ENCODE results near the gene CEACAM18. TPM values are rescaled to one million over a fixed set of nuclear protein-coding genes. Genes with fewer than 3 reads are reported as not detected.
"Not testable (repeated sequence)": the region's sequence is repeated elsewhere in the genome, so short reads cannot be mapped to it uniquely, and the experiment has no call there.

The CEACAM18 gene
- total RNA-seq, 2 donors from 2014 or later, result not detected

- ATAC-seq (no peak), DNase-seq (no peak)
- intact Hi-C loops (cut with DNase I), result no loop called here
Measured at GRCh38 chr19:51458899-51459505, 19.3 kb upstream of the CEACAM18 start.

- intact Hi-C loops (cut with DNase I), result no loop called here
- DNase-seq (no peak), ATAC-seq (peak in 1 of 2 donors; percentile 21)
Measured at GRCh38 chr19:51460164-51460992, 18.0 kb upstream of the CEACAM18 start.

GRCh38 chr19:51461723-51462161 is 16.6 kb upstream of the CEACAM18 start:
- ATAC-seq (peak; percentile 12 to 46), DNase-seq (no peak)
- intact Hi-C loops (cut with DNase I), result no loop called here

GRCh38 chr19:51462276-51462675 is 16.1 kb upstream of the CEACAM18 start:
- DNase-seq (no peak), ATAC-seq (no peak)
- intact Hi-C loops (cut with DNase I), result no loop called here

GRCh38 chr19:51462681-51463080 is 15.7 kb upstream of the CEACAM18 start:
- ATAC-seq, result no peak
- no peak for DNase-seq
- intact Hi-C loops (cut with DNase I), result no loop called here

- intact Hi-C loops (cut with DNase I); DNase-seq: not testable (repeated sequence)
- peak in 1 of 2 donors; percentile 14 for ATAC-seq
Measured at GRCh38 chr19:51463976-51464581, 14.3 kb upstream of the CEACAM18 start.

GRCh38 chr19:51466723-51467122 is 11.6 kb upstream of the CEACAM18 start:
- DNase-seq, result no peak
- intact Hi-C loops (cut with DNase I), result no loop called here
- ATAC-seq, result no peak

- DNase-seq (no peak), ATAC-seq (no peak)
- intact Hi-C loops (cut with DNase I), result no loop called here
Measured at GRCh38 chr19:51467864-51468544, 10.3 kb upstream of the CEACAM18 start.

- ATAC-seq, result no peak
- intact Hi-C loops (cut with DNase I), result no loop called here
- DNase-seq, result no peak
Measured at GRCh38 chr19:51468545-51468920, 9.8 kb upstream of the CEACAM18 start.

GRCh38 chr19:51469162-51469561 is 9.2 kb upstream of the CEACAM18 start:
- ATAC-seq (no peak), DNase-seq (no peak)
- intact Hi-C loops (cut with DNase I), result no loop called here

- DNase-seq, result no peak
- ATAC-seq, result no peak
- intact Hi-C loops (cut with DNase I), result loop anchor here (5.0 to 10.0 kb wide), 2 partner anchors 185 to 308 kb away; no protein-coding TSS in a partner anchor
Measured at GRCh38 chr19:51469629-51470028, 8.7 kb upstream of the CEACAM18 start.

- DNase-seq, result no peak
- intact Hi-C loops (cut with DNase I), result loop anchor here (5.0 to 10.0 kb wide), 2 partner anchors 184 to 306 kb away; no protein-coding TSS in a partner anchor
- no peak for ATAC-seq
Measured at GRCh38 chr19:51470966-51471365, 7.4 kb upstream of the CEACAM18 start.

- intact Hi-C loops (cut with DNase I), result loop anchor here (5.0 to 10.0 kb wide), 2 partner anchors 183 to 306 kb away; no protein-coding TSS in a partner anchor
- DNase-seq, result no peak
- ATAC-seq, result no peak
Measured at GRCh38 chr19:51471527-51471926, 6.8 kb upstream of the CEACAM18 start.

GRCh38 chr19:51472607-51473006 is 5.7 kb upstream of the CEACAM18 start:
- intact Hi-C loops (cut with DNase I), result loop anchor here (2.0 to 10.0 kb wide), 3 partner anchors 182 to 305 kb away; no protein-coding TSS in a partner anchor
- DNase-seq (no peak), ATAC-seq (no peak)

- intact Hi-C loops (cut with DNase I), result loop anchor here (2.0 to 10.0 kb wide), 3 partner anchors 182 to 304 kb away; no protein-coding TSS in a partner anchor
Measured at GRCh38 chr19:51473009-51473707, 5.2 kb upstream of the CEACAM18 start.

GRCh38 chr19:51476164-51476563 is 2.2 kb upstream of the CEACAM18 start:
- intact Hi-C loops (cut with DNase I), result loop anchor here in 1 of 2 donors (10.0 kb wide), 1 partner anchor 179 kb away; no protein-coding TSS in a partner anchor
- DNase-seq (no peak), ATAC-seq (no peak)

More at GRCh38 chr19:51473009-51473707, 5.2 kb upstream of the CEACAM18 start:
- ATAC-seq (peak; percentile 71 to 82), DNase-seq (peak; percentile 77)

- intact Hi-C loops (cut with DNase I), result loop anchor here in 1 of 2 donors (10.0 kb wide), 1 partner anchor 177 kb away; no protein-coding TSS in a partner anchor
- ATAC-seq (no peak), DNase-seq (no peak)
Measured at GRCh38 chr19:51477344-51477743, 995 bp upstream of the CEACAM18 start.
